Neuron (in vitro differentiated cells): ENCODE measurements around the gene ITPR1.

ENCODE experiments used
- H2AFZ ChIP-seq: one replicate; pipeline ENCODE4 v1.6.1; 2013; ENCODE audit warnings: low read depth, mild to moderate bottlenecking, inconsistent platforms, low read length, moderate library complexity
- H3K27me3 ChIP-seq: one replicate; pipeline ENCODE4 v1.6.1; 2013; ENCODE audit warnings: low read length; ENCODE audit not compliant: insufficient read depth
- H3K36me3 ChIP-seq: one replicate; pipeline ENCODE4 v1.6.1; 2013; ENCODE audit warnings: low read length; ENCODE audit not compliant: insufficient read depth
- H3K4me1 ChIP-seq: one replicate; pipeline ENCODE4 v1.6.1; 2013; ENCODE audit warnings: low read length; ENCODE audit not compliant: insufficient read depth
- H3K4me3 ChIP-seq: 2 replicates; pipeline ENCODE4 v1.5.1; 2013; ENCODE audit warnings: mild to moderate bottlenecking, low read length, moderate library complexity
- H3K9me3 ChIP-seq: one replicate; pipeline ENCODE4 v1.6.1; 2013; ENCODE audit warnings: low read length

ITPR1 gene

GRCh38 chr3:4825436-4826236, 332.5 kb downstream of the ITPR1 start:
- Histone ChIP-seq H3K9me3 (no peaks in the 10 kb centered on the region), H3K4me3 (no peak overlapping the region), H3K27me3 (no peaks in the 10 kb centered on the region), H2AFZ (no peak overlapping the region), H3K36me3 (no peaks in the 10 kb centered on the region), H3K4me1 (no peaks in the 10 kb centered on the region)

GRCh38 chr3:4826237-4827100, 333.3 kb downstream of the ITPR1 start:
- no peaks in the 10 kb centered on the region for H3K36me3 ChIP-seq
- H3K27me3 ChIP-seq = no peaks in the 10 kb centered on the region
- no peaks in the 10 kb centered on the region for H3K9me3 ChIP-seq
- no peak overlapping the region for H2AFZ ChIP-seq
- peaks cover 4% of the 10 kb centered on the region for H3K4me1 ChIP-seq
- no peak overlapping the region for H3K4me3 ChIP-seq

GRCh38 chr3:4827767-4828166, 334.6 kb downstream of the ITPR1 start:
- no peak overlapping the region for H2AFZ ChIP-seq
- no peaks in the 10 kb centered on the region for H3K36me3 ChIP-seq
- H3K4me3 ChIP-seq = no peak overlapping the region
- H3K4me1 ChIP-seq = peaks cover 4% of the 10 kb centered on the region
- H3K9me3 ChIP-seq = no peaks in the 10 kb centered on the region
- H3K27me3 ChIP-seq = no peaks in the 10 kb centered on the region

- H3K27me3 ChIP-seq = no peaks in the 10 kb centered on the region
- peaks cover 4% of the 10 kb centered on the region for H3K4me1 ChIP-seq
- no peak overlapping the region for H3K4me3 ChIP-seq
- H2AFZ ChIP-seq = no peak overlapping the region
- no peaks in the 10 kb centered on the region for H3K36me3 ChIP-seq
- H3K9me3 ChIP-seq = no peaks in the 10 kb centered on the region
These were observed 335.3 kb downstream of the ITPR1 start for GRCh38 chr3:4828279-4829030.

GRCh38 chr3:4829031-4829394, 335.9 kb downstream of the ITPR1 start:
- Histone ChIP-seq H3K9me3 (no peaks in the 10 kb centered on the region), H2AFZ (no peak overlapping the region), H3K4me1 (peaks cover 4% of the 10 kb centered on the region), H3K27me3 (no peaks in the 10 kb centered on the region), H3K4me3 (no peak overlapping the region), H3K36me3 (no peaks in the 10 kb centered on the region)

- Histone ChIP-seq H3K4me1 (peaks cover 4% of the 10 kb centered on the region), H3K4me3 (no peak overlapping the region), H3K9me3 (no peaks in the 10 kb centered on the region), H2AFZ (no peak overlapping the region), H3K27me3 (no peaks in the 10 kb centered on the region), H3K36me3 (no peaks in the 10 kb centered on the region)
These were observed 337.4 kb downstream of the ITPR1 start for GRCh38 chr3:4830586-4830914.

- Histone ChIP-seq H3K36me3 (no peaks in the 10 kb centered on the region), H3K4me1 (peaks cover 4% of the 10 kb centered on the region), H3K9me3 (no peaks in the 10 kb centered on the region), H2AFZ (no peak overlapping the region), H3K4me3 (no peak overlapping the region), H3K27me3 (no peaks in the 10 kb centered on the region)
These were observed 338.4 kb downstream of the ITPR1 start for GRCh38 chr3:4831580-4831950.

- Histone ChIP-seq H3K4me1 (peaks cover 4% of the 10 kb centered on the region), H2AFZ (no peak overlapping the region), H3K4me3 (no peak overlapping the region), H3K9me3 (no peaks in the 10 kb centered on the region), H3K36me3 (no peaks in the 10 kb centered on the region), H3K27me3 (no peaks in the 10 kb centered on the region)
These were observed 340.3 kb downstream of the ITPR1 start for GRCh38 chr3:4833471-4833870.

- no peaks in the 10 kb centered on the region for H3K9me3 ChIP-seq
- H3K36me3 ChIP-seq = no peaks in the 10 kb centered on the region
- peaks cover 4% of the 10 kb centered on the region for H3K4me1 ChIP-seq
- no peak overlapping the region for H3K4me3 ChIP-seq
- no peaks in the 10 kb centered on the region for H3K27me3 ChIP-seq
- no peak overlapping the region for H2AFZ ChIP-seq
These were observed 341.3 kb downstream of the ITPR1 start for GRCh38 chr3:4834403-4834866.

GRCh38 chr3:4835616-4836043, 342.5 kb downstream of the ITPR1 start:
- no peaks in the 10 kb centered on the region for H3K36me3 ChIP-seq
- H3K9me3 ChIP-seq = no peaks in the 10 kb centered on the region
- H3K4me1 ChIP-seq = peaks cover 4% of the 10 kb centered on the region
- no peaks in the 10 kb centered on the region for H3K27me3 ChIP-seq
- no peak overlapping the region for H2AFZ ChIP-seq
- no peak overlapping the region for H3K4me3 ChIP-seq

GRCh38 chr3:4836516-4836915, 343.4 kb downstream of the ITPR1 start:
- Histone ChIP-seq H2AFZ (no peak overlapping the region), H3K36me3 (no peaks in the 10 kb centered on the region), H3K4me3 (no peak overlapping the region), H3K4me1 (no peaks in the 10 kb centered on the region), H3K27me3 (no peaks in the 10 kb centered on the region), H3K9me3 (no peaks in the 10 kb centered on the region)

- Histone ChIP-seq H3K36me3 (no peaks in the 10 kb centered on the region), H3K4me1 (no peaks in the 10 kb centered on the region), H3K4me3 (no peak overlapping the region), H2AFZ (no peak overlapping the region), H3K9me3 (no peaks in the 10 kb centered on the region), H3K27me3 (no peaks in the 10 kb centered on the region)
These were observed 344.3 kb downstream of the ITPR1 start for GRCh38 chr3:4837374-4837930.

GRCh38 chr3:4838621-4839022, 345.5 kb downstream of the ITPR1 start:
- no peaks in the 10 kb centered on the region for H3K9me3 ChIP-seq
- no peaks in the 10 kb centered on the region for H3K4me1 ChIP-seq
- no peaks in the 10 kb centered on the region for H3K27me3 ChIP-seq
- H2AFZ ChIP-seq = no peak overlapping the region
- H3K4me3 ChIP-seq = no peak overlapping the region
- H3K36me3 ChIP-seq = no peaks in the 10 kb centered on the region
